LNCAP (cell line): ENCODE data around the gene PUS7L.
A peak's percentile ranks its signal among the peaks of the same experiment; 100 is the strongest.

Experiments
- CTCF ChIP-seq: fragments of 450-650 bp; IDR thresholded peaks from 2 replicates; pipeline ENCODE4 v1.5.1; 2017; ENCODE audit warnings: mild to moderate bottlenecking

Gene PUS7L, protein sequence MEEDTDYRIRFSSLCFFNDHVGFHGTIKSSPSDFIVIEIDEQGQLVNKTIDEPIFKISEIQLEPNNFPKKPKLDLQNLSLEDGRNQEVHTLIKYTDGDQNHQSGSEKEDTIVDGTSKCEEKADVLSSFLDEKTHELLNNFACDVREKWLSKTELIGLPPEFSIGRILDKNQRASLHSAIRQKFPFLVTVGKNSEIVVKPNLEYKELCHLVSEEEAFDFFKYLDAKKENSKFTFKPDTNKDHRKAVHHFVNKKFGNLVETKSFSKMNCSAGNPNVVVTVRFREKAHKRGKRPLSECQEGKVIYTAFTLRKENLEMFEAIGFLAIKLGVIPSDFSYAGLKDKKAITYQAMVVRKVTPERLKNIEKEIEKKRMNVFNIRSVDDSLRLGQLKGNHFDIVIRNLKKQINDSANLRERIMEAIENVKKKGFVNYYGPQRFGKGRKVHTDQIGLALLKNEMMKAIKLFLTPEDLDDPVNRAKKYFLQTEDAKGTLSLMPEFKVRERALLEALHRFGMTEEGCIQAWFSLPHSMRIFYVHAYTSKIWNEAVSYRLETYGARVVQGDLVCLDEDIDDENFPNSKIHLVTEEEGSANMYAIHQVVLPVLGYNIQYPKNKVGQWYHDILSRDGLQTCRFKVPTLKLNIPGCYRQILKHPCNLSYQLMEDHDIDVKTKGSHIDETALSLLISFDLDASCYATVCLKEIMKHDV

DNA sequence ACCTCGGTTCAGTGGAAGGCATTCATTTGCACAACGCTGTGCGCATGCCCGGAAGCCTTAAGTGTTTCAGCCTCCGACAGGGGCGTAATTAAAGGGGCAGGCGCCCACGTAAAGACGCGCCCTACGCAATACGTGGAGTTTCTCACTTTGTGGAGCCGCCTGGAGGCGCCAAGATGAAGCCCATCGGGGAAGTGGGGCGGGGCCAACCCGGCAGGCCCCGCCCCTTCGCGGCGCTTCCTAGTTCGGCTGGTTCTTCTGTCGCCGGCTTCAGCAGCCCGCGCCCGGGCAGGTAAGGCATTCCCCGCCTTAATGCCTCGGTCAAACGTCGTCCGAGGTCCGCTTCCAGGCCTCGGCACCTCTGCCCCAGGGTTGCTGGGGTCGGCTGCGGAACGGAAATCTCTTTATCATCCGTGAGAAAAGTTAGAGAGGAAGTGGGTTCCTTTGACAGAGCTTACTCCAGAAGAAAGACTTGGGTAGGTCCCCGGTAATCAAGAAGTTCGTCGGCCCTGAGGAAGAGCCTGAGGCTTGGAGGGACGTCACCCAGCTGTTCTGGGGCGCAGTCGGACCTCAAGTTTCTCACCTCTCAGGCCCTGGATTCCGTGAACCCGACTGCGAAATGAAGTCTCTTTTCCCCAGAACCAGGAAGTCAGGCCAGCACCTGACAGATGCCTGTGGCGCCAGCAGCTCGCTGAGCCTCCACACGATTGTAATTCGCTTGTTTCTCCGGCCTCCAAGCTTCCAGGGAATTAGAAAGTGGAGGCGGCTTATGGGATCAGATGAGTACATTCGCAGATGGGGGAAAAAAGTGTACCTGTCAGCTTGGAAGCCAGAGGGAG lies at the start of gene PUS7L, which contains the start of gene IRAK4:
Gene PUS7L (minus strand): TSS at position 63 of the 836 bp plus-strand sequence. CDS start 3,545 bp downstream, outside the sequence.
Gene IRAK4 (plus strand): TSS at position 224 of the 836 bp plus-strand sequence. CDS start 9,161 bp downstream, outside the sequence.
- peak; percentile 46 for TF ChIP-seq CTCF

GRCh38 chr12:43807386-43807785 lies 48.8 kb upstream of the PUS7L start:
- no peak for TF ChIP-seq CTCF

- no peak for TF ChIP-seq CTCF
Measured at GRCh38 chr12:43806737-43807072, 48.1 kb upstream of the PUS7L start.

DNA sequence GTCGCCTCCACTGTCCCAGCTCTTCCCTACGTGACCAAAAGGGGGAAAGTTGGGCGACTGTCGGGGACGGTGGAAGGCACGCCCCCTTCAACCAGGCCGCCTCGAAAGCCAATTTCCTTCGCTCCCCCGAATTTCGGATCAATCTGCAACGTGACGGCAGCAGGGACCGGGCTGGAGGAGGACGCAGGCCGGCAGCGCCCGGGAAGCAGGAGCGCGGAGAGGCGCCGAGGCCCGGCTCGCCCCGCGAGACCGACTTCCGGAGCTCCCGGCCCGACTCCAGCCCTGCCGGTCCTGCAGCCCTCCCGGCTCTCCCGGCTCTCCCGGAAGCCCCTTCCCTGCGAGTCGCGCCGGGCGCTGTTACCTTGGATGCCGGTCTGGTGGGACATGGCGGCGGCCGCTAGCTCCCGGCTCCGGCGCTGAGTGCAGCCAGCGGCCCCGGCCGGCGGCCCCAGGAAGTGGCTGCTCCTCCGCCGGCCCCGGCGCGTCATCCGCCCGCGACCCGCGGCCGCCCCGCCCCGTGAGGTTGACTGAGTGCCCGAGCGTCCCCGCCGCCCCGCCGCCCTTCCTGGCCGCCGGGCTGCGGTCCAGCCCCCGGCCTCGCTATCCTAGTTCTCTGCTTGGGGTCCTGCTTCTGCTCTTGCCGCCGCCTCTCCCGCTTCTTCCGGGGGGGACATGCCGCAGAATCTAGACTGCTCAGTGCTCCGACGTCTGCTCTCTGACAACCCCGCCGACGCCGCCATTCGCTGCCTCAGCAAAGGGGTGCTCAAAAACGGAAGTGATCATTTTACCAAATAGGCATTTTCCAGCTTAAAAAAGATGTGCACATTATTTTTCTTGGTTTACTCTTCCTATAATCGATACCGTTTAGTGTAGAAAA lies 47.5 kb upstream of the PUS7L start, which contains the start of gene TWF1:
Gene TWF1 (minus strand): TSS at position 458 of the 877 bp plus-strand sequence. CDS start 72 bp downstream, at position 386.
- TF ChIP-seq CTCF, result peak; percentile 31

DNA sequence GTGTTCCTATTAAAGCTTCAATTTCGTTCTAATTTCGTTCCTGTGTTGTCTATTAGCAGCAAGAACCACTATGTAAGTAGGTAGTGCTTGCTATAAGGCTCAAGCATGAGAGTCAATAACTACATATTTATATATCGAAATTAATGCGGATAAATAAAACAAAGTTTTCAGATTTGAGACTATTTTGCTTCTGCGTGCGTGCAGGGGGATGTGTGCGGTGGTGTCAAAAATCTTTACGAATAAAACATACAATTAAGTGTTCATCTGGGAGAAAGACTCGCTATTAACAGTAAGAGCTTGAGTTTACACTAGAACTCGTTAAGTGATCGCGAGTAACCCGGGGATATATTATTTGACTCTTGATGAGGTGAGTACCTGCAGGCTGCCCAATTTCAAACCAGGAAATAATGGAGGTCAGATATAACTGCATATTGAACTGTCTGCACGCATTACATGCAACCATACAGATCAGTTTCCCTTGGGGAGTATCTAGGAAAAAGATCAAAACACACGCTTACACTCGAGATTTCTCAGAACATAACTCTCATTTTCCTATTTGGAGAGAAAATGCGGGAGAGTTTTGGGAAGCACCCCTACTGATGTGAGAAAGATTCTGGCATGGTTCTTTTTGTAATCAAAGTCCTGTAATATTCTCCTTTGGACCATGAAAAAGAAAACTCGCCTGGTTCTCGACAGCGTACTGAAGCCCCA lies 46.7 kb upstream of the PUS7L start:
- TF ChIP-seq CTCF, result no peak

DNA sequence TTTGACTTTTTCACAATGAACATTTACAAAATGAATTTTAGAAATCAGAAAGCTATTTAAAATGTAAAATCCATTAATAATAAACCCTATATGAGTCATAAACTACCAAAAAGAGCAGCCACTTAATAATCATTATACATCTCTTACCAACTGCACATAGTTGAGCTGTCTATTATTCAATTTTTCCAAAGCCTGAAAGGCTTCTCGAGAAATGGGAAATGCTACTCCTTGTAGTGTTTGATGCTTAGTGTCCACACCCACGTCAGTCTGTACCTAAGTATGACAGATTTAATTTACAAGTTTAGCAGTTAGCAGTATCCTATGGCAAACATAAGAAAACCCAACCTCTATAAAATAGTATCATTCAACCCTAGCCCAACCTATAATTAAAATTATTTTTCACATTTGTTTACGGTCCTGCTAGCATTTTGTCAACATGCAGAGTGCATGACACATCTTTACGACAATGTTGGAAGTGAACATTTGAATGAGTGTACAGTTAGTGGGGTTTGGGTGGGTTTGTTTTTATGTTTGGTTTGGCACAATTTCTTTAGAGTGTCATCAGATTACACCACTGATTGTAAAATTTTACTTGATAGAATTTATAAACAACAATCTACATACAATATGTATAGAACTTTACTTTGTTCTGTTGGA lies 39.1 kb upstream of the PUS7L start:
- TF ChIP-seq CTCF, result no peak
